Muscle of leg (tissue), 11 donors: ENCODE data around the gene TRAK1. TPM values are rescaled to one million over a fixed set of nuclear protein-coding genes. Genes with fewer than 3 reads are reported as not detected.

ENCODE experiments used
- DNase-seq: peaks from one replicate; pipeline ENCODE4 v3.0.0; 2013
- H3K27ac ChIP-seq: one replicate; pipeline ENCODE4 v1.5.1; 2013; ENCODE audit warnings: mild to moderate bottlenecking, low read length, control low read depth
- H3K27me3 ChIP-seq: one replicate; pipeline ENCODE4 v1.6.1; 2013; ENCODE audit warnings: low read length; ENCODE audit not compliant: control insufficient read depth, insufficient read depth
- H3K36me3 ChIP-seq: one replicate; pipeline ENCODE4 v1.6.1; 2013; ENCODE audit warnings: low read length; ENCODE audit not compliant: control insufficient read depth, insufficient read depth
- H3K4me1 ChIP-seq: one replicate; pipeline ENCODE4 v1.6.1; 2013; ENCODE audit warnings: low read length; ENCODE audit not compliant: control insufficient read depth, insufficient read depth
- H3K4me3 ChIP-seq: one replicate; pipeline ENCODE4 v1.5.1; 2013; ENCODE audit warnings: low read length, control low read depth
- H3K9me3 ChIP-seq: replicated peaks from 2 replicates; pipeline ENCODE4 v1.6.1; 2013; ENCODE audit warnings: low read depth, low read length; ENCODE audit not compliant: control insufficient read depth
- WGBS: methylation state at CpG from one replicate; pipeline ENCODE4 v1.1.5; 2013; ENCODE audit warnings: missing lambda C conversion rate; ENCODE audit not compliant: insufficient coverage; 5-methylcytosine and 5-hydroxymethylcytosine counted together
- polyA plus RNA-seq, 8 donors: library from polyadenylated mRNA; unstranded; fragments of 120-200 nt; gene quantifications; one replicate each; pipeline versions ENCODE4 v1.2.1 to v1.2.3, GENCODE V29; 2013; ENCODE audit warnings: inconsistent platforms in 1 of 8, low replicate concordance in 1 of 8; ENCODE audit not compliant: insufficient read length in 8 of 8, insufficient read depth in 1 of 8
- total RNA-seq: library from RNA; stranded (reverse); fragments of 120-200 nt; gene quantifications from one replicate; pipeline ENCODE4 v1.2.4, GENCODE V29; 2013

Gene TRAK1
- total and polyA plus RNA-seq, 9 donors: 62.6 to 117 (median 84.2) TPM

DNA sequence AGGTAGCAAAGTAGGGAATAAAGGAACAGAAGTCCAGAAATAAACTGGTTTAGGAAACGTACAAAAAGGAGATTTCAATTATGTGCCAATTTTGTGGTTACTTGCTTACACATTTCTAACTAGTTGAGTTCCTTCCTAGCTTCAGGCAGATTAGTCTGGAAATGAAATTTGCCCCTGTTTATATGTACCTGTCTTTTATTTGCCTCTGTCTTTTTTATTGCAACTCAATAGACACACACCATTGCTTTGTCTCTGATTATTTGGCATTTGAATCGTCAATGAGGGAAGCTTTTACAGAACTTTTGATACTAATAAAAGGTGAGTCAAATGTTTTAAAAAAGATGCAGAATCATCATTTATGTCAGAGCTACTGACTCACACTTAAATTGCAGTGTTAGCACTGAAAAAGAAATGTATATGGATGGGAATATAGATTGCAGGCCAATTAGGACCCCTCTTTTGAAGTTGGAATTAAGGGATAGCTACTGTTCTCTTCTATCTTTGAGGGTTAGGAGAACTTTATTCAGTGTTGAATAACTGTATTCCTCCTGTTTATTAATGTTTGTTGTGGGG lies 60.5 kb downstream of the TRAK1 start:
- Histone ChIP-seq H3K4me3 (no peak overlapping the region), H3K9me3 (no peaks in the 10 kb centered on the region), H3K27ac (no peak overlapping the region), H3K27me3 (no peaks in the 10 kb centered on the region), H3K36me3 (no peaks in the 10 kb centered on the region), H3K4me1 (peaks cover 10% of the 10 kb centered on the region)
- WGBS: no CpG with 5 or more reads among the region's 2 CpGs
- no peak for DNase-seq

DNA sequence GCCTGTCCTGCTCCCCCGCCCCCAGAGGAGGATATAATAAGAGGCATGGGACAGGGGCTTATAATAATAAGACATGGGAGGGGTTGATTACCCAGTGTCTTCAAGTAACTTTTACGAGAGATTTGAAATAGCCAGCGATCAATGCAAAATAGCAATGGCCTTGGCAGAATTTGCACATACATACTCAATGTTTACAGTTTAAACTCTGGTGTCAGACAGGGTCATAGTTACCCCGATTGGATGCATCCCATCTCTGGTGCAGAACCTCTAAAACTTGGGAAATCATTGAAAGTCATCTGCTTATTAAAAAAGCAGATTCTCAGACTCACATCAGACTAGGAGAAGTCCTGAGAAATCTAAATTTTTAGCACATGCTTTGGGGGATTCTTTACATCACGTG lies 61.0 kb downstream of the TRAK1 start:
- WGBS: 85% methylated on average over 2 of the region's 5 CpGs
- no peaks in the 10 kb centered on the region for H3K9me3 ChIP-seq
- no peak overlapping the region for H3K27ac ChIP-seq
- no peaks in the 10 kb centered on the region for H3K27me3 ChIP-seq
- H3K36me3 ChIP-seq: no peaks in the 10 kb centered on the region
- H3K4me1 ChIP-seq: peaks cover 10% of the 10 kb centered on the region
- DNase-seq: no peak
- H3K4me3 ChIP-seq: no peak overlapping the region

DNA sequence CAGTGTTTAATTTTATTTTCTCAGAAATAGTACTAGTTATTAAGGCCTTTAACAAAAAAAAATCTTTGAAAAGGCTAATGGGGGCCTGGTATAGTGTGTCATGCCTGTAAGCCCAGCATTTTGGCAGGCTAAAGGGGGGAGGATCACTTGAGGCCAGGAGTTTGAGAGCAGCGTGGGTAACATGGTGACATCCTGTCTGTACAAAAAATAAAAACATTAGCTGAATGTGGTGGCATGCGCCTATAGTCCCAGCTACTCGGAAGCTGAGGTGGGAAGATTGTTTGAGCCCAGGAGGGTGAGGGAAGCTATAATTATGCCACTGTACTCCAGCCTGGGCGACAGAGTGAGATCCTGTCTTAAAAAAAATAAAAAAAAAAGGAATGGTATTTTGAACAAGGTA lies 61.9 kb downstream of the TRAK1 start:
- 62% methylated on average over 3 of the region's 4 CpGs for WGBS
- peaks cover 10% of the 10 kb centered on the region for H3K4me1 ChIP-seq
- no peak overlapping the region for H3K27ac ChIP-seq
- no peaks in the 10 kb centered on the region for H3K27me3 ChIP-seq
- H3K4me3 ChIP-seq: no peak overlapping the region
- DNase-seq: no peak
- no peaks in the 10 kb centered on the region for H3K9me3 ChIP-seq
- no peaks in the 10 kb centered on the region for H3K36me3 ChIP-seq

DNA sequence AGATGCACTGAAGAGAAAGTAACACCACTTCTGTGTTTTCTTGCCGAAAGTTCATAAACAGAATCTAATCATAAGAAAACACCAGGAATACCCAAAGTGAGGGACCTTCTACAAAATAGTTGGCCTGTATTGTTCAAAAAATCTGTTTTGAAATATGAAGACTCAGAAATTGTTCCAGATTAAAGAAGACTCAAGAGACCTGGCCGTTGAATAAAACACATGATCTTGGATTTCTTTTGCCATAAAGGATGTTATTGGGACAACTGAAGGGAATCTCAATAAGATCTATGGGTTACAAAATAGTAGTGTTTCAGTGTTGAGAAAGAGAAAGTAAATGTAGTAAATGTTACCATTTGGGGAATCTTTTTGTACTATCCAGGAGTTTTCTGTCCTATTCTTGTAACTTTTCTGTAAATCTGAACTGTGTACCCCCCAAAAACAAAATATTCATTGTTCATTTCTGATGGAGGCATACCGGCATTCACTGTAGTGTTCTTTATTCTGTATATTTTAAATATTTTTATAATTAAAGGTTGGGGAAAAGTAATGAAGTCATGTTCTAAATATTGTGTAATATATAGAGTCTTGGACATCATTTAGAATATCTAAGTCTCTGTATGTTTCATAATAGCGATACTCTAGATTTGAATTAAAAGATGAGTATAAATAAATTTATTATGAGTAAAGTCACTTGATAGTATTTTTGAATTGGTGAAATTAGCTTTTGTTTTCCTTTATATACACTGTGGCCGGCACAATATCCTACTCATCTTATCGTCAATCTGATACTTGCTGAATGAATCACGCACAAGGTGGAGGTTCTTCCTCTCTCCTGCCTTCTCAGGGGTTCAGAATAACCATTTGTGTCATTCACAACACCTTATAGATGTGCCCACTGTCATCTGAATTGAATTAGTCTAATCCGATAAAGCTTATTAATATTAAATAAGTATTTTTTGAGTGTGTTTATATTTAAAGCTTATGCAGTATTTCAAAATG lies 66.7 kb downstream of the TRAK1 start:
- peak overlapping the region; percentile 4 for H3K27ac ChIP-seq
- no peaks in the 10 kb centered on the region for H3K36me3 ChIP-seq
- H3K9me3 ChIP-seq: no peaks in the 10 kb centered on the region
- no peak overlapping the region for H3K4me3 ChIP-seq
- DNase-seq: peak; percentile 74
- WGBS: 0% methylated on average over 1 of the region's 8 CpGs
- peaks cover 16% of the 10 kb centered on the region for H3K4me1 ChIP-seq
- no peaks in the 10 kb centered on the region for H3K27me3 ChIP-seq

- peaks cover 16% of the 10 kb centered on the region for H3K4me1 ChIP-seq
- no peak overlapping the region for H3K27ac ChIP-seq
- no peak overlapping the region for H3K4me3 ChIP-seq
- no peaks in the 10 kb centered on the region for H3K27me3 ChIP-seq
- no peaks in the 10 kb centered on the region for H3K36me3 ChIP-seq
- 62% methylated on average over 8 of the region's 8 CpGs for WGBS
- DNase-seq: no peak
- no peaks in the 10 kb centered on the region for H3K9me3 ChIP-seq
Measured at GRCh38 chr3:42159147-42159546, 68.0 kb downstream of the TRAK1 start.

GRCh38 chr3:42159706-42160472 lies 68.7 kb downstream of the TRAK1 start:
- H3K36me3 ChIP-seq: no peaks in the 10 kb centered on the region
- H3K4me3 ChIP-seq: no peak overlapping the region
- H3K27me3 ChIP-seq: no peaks in the 10 kb centered on the region
- WGBS: 44% methylated on average over 9 of the region's 16 CpGs
- no peaks in the 10 kb centered on the region for H3K9me3 ChIP-seq
- peaks cover 19% of the 10 kb centered on the region for H3K4me1 ChIP-seq
- DNase-seq: no peak
- H3K27ac ChIP-seq: no peak overlapping the region

- WGBS: 82% methylated on average over 2 of the region's 6 CpGs
- Histone ChIP-seq H3K4me1 (peaks cover 26% of the 10 kb centered on the region), H3K27me3 (no peaks in the 10 kb centered on the region), H3K27ac (no peak overlapping the region), H3K4me3 (no peak overlapping the region), H3K9me3 (no peaks in the 10 kb centered on the region), H3K36me3 (peaks cover 3% of the 10 kb centered on the region)
- no peak for DNase-seq
Measured at GRCh38 chr3:42161050-42161935, 70.1 kb downstream of the TRAK1 start.

DNA sequence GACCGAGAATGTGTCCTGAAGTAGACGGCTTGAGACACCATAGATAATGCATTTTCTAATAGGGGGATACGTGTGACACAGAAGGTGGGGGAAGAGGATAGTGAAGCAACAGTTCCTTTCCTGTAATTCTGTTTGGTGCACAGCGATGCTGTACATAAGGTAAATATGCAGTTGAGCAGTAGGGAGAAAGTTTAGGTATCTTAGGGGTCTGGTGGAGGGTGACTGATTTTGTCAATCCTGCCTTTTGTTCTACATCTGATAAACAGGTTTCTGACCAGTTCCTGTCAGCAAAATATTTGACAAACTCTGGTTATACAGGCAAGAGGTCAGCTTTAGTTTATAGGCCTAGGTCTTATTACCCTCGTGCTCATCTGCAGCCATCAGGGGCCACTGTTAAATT lies 71.3 kb downstream of the TRAK1 start:
- 67% methylated on average over 3 of the region's 5 CpGs for WGBS
- no peak for DNase-seq
- Histone ChIP-seq H3K36me3 (peaks cover 3% of the 10 kb centered on the region), H3K4me1 (peaks cover 26% of the 10 kb centered on the region), H3K27me3 (no peaks in the 10 kb centered on the region), H3K4me3 (no peak overlapping the region), H3K27ac (no peak overlapping the region), H3K9me3 (no peaks in the 10 kb centered on the region)

DNA sequence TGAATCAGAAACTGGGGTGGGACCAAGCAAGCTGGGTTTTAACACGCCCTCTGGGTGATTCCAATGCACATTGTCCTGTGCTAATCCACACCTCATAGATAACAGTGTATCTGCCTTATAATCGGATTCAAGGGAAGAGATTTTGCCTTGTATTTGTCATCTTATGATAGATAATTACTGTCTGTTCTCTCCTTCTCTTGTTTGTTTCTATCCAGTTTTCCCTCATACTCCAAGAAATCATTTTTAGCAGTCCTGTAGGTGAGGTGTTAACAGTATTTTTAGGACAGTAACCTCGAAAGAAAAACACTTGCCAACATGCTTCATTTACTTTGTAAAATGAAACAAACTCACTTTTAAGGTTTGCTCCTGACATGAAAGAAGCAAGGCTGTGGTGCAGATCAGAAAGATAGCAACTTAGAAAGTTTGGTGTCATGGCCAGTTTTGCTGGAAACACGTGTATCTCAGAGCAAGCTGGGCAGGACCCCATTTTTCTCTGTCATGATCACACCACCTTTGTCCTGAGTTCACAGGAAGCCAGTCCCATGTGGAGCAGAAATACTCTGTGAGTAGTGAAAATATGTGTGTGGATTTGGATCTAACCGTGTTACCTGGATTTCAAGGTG lies 72.6 kb downstream of the TRAK1 start:
- DNase-seq: no peak
- 100% methylated on average over 1 of the region's 5 CpGs for WGBS
- Histone ChIP-seq H3K9me3 (no peaks in the 10 kb centered on the region), H3K4me3 (no peak overlapping the region), H3K27me3 (no peaks in the 10 kb centered on the region), H3K4me1 (peaks cover 26% of the 10 kb centered on the region), H3K27ac (no peak overlapping the region), H3K36me3 (peaks cover 3% of the 10 kb centered on the region)
